Large intestine (tissue), 3 donors: ENCODE results near the gene PCNX3. TPM values are rescaled to one million over a fixed set of nuclear protein-coding genes. Genes with fewer than 3 reads are reported as not detected.
"Not testable (repeated sequence)": the region's sequence is repeated elsewhere in the genome, so short reads cannot be mapped to it uniquely, and the experiment has no call there.

Experiments
- DNase-seq, 2 donors: peaks; one replicate each; pipeline versions ENCODE4 v3.0.0 to v3.0.0-alpha.2; 2013
- H3K27ac ChIP-seq: one replicate; pipeline ENCODE4 v1.5.1; 2013; ENCODE audit warnings: low read length
- H3K27me3 ChIP-seq: 2 replicates; pipeline ENCODE4 v1.6.1; 2013; ENCODE audit warnings: low read length; ENCODE audit not compliant: control insufficient read depth, insufficient read depth
- H3K36me3 ChIP-seq: 2 replicates; pipeline ENCODE4 v1.6.1; 2013; ENCODE audit warnings: low read length; ENCODE audit not compliant: control insufficient read depth, insufficient read depth
- H3K4me1 ChIP-seq: one replicate; pipeline ENCODE4 v1.6.1; 2013; ENCODE audit warnings: low read length; ENCODE audit not compliant: control insufficient read depth, insufficient read depth
- H3K4me3 ChIP-seq: one replicate; pipeline ENCODE4 v1.5.1; 2013; ENCODE audit warnings: low read length
- H3K9me3 ChIP-seq: one replicate; pipeline ENCODE4 v1.6.1; 2013; ENCODE audit warnings: mild to moderate bottlenecking, low read depth, low read length, moderate library complexity; ENCODE audit not compliant: control insufficient read depth
- WGBS: methylation state at CpG from one replicate; pipeline ENCODE4 v1.1.5; 2013; ENCODE audit warnings: low lambda C conversion rate; ENCODE audit not compliant: insufficient coverage; 5-methylcytosine and 5-hydroxymethylcytosine counted together
- polyA plus RNA-seq: library from polyadenylated mRNA; unstranded; fragments of 120-200 nt; gene quantifications from one replicate; pipeline ENCODE4 v1.2.1, GENCODE V29; 2013

The PCNX3 gene
- polyA plus RNA-seq, 1 donor, result 29.1 TPM

GRCh38 chr11:65680192-65680743, 64.7 kb downstream of the PCNX3 start:
- Histone ChIP-seq H3K4me3 (no peak overlapping the region), H3K36me3 (no peaks in the 10 kb centered on the region), H3K4me1 (no peaks in the 10 kb centered on the region), H3K27ac (no peak overlapping the region), H3K27me3 (peaks cover 4% of the 10 kb centered on the region), H3K9me3 (no peaks in the 10 kb centered on the region)
- WGBS, result no CpG with 5 or more reads among the region's 5 CpGs
- DNase-seq, result no peak

DNA sequence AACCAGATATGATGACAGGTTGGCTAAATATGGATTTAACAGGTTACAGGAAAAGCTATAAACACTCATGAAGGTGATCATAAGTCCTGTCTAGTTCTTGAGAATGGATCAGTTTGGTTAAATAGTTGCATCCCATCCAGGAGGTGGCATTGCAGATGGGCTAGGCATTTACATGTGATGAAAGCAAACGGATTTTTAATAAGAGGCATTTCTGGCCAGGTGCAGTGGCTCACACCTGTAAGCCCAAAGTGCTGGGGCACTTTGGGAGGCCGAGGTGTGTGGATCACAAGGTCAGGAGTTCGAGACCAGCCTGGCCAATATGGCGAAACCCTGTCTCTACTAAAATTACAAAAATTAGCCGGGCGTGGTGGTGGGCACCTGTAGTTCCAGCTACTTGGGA, 67.9 kb downstream of the PCNX3 start:
- DNase-seq, H3K4me1 ChIP-seq, H3K9me3 ChIP-seq, H3K4me3 ChIP-seq, H3K27ac ChIP-seq, H3K27me3 ChIP-seq, H3K36me3 ChIP-seq: not testable (repeated sequence)
- WGBS, result no CpG with 5 or more reads among the region's 6 CpGs

DNA sequence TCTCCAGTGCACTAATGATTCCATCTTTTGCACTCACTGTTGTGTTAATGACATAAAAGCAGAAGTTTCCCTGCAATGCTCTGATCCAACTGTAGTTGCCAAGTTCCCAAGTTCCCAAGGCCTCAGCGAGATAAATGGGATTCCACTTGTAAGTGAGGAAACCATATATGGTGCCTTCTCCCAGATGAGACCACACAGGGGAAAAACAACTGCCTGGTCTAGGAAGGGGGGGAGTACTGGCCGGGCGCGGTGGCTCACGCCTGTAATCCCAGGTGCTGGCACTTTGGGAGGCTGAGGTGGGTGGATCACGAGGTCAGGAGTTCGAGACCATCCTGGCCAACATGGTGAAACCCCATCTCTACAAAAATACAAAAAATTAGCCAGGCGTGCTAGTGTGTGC, 70.4 kb downstream of the PCNX3 start:
- no peak overlapping the region for H3K27ac ChIP-seq
- peaks cover 4% of the 10 kb centered on the region for H3K27me3 ChIP-seq
- H3K4me1 ChIP-seq, result no peaks in the 10 kb centered on the region
- peak in 1 of 2 donors; percentile 15 for DNase-seq
- H3K9me3 ChIP-seq, result no peaks in the 10 kb centered on the region
- no CpG with 5 or more reads among the region's 8 CpGs for WGBS
- no peak overlapping the region for H3K4me3 ChIP-seq
- H3K36me3 ChIP-seq, result no peaks in the 10 kb centered on the region

Other genes starting within 250 kb of the PCNX3 start
- 41.2 TPM for gene SLC25A45, start 233.1 kb upstream of the PCNX3 start, polyA plus RNA-seq
- gene FRMD8, start 229.1 kb upstream of the PCNX3 start, polyA plus RNA-seq, result 23.5 TPM
- gene NEAT1, start 193.0 kb upstream of the PCNX3 start, polyA plus RNA-seq, result 1,329 TPM
- 368 TPM for gene MALAT1, start 116.7 kb upstream of the PCNX3 start, polyA plus RNA-seq
- gene SCYL1, start 90.7 kb upstream of the PCNX3 start, polyA plus RNA-seq, result 50.7 TPM
- 105 TPM for gene LTBP3, start 57.4 kb upstream of the PCNX3 start, polyA plus RNA-seq
- gene ZNRD2, start 45.3 kb upstream of the PCNX3 start, polyA plus RNA-seq, result 32.3 TPM
- 25.9 TPM for gene FAM89B, start 43.2 kb upstream of the PCNX3 start, polyA plus RNA-seq
- gene EHBP1L1, start 39.7 kb upstream of the PCNX3 start, polyA plus RNA-seq, result 77.9 TPM
- gene KCNK7, start 20.0 kb upstream of the PCNX3 start, polyA plus RNA-seq, result 0.49 TPM
- gene MAP3K11, start 1.6 kb upstream of the PCNX3 start, polyA plus RNA-seq, result 69.1 TPM
- gene SIPA1, start 22.3 kb downstream of the PCNX3 start, polyA plus RNA-seq, result 26.4 TPM
- 53.8 TPM for gene RELA, start 47.1 kb downstream of the PCNX3 start, polyA plus RNA-seq
- gene KAT5, start 96.5 kb downstream of the PCNX3 start, polyA plus RNA-seq, result 57.8 TPM
- gene RNASEH2C, start 105.0 kb downstream of the PCNX3 start, polyA plus RNA-seq, result 38.9 TPM
- 15.2 TPM for gene AP5B1, start 165.2 kb downstream of the PCNX3 start, polyA plus RNA-seq
- gene OVOL1, start 171.3 kb downstream of the PCNX3 start, polyA plus RNA-seq, result 32.6 TPM
- gene SNX32, start 218.2 kb downstream of the PCNX3 start, polyA plus RNA-seq, result 6.3 TPM
- gene CFL1, start 242.4 kb downstream of the PCNX3 start, polyA plus RNA-seq, result 933 TPM
- gene MUS81, start 244.7 kb downstream of the PCNX3 start, polyA plus RNA-seq, result 62.1 TPM